ENCODE results near the gene NFAM1. TPM values are rescaled to one million over a fixed set of nuclear protein-coding genes. Genes with fewer than 3 reads are reported as not detected.

Gene NFAM1
- total and polyA plus RNA-seq, 2 experiments from 2014 or later, result 0.53 to 1.0 TPM

GRCh38 chr22:42408276-42408675, 23.9 kb downstream of the NFAM1 start:
- no peak for DNase-seq (ENCODE audit: low spot score)
- TF ChIP-seq EZH2phosphoT487 (IDR thresholded peaks at IDR 0.05; ENCODE audit: low read depth, severe bottlenecking, unreplicated experiment), result no peak
- no peak for TF ChIP-seq EZH2 (IDR thresholded peaks at IDR 0.05; ENCODE audit: borderline replicate concordance)
- TF ChIP-seq, protein P1, sequence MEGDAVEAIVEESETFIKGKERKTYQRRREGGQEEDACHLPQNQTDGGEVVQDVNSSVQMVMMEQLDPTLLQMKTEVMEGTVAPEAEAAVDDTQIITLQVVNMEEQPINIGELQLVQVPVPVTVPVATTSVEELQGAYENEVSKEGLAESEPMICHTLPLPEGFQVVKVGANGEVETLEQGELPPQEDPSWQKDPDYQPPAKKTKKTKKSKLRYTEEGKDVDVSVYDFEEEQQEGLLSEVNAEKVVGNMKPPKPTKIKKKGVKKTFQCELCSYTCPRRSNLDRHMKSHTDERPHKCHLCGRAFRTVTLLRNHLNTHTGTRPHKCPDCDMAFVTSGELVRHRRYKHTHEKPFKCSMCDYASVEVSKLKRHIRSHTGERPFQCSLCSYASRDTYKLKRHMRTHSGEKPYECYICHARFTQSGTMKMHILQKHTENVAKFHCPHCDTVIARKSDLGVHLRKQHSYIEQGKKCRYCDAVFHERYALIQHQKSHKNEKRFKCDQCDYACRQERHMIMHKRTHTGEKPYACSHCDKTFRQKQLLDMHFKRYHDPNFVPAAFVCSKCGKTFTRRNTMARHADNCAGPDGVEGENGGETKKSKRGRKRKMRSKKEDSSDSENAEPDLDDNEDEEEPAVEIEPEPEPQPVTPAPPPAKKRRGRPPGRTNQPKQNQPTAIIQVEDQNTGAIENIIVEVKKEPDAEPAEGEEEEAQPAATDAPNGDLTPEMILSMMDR (IDR thresholded peaks at IDR 0.05; ENCODE audit: poor library complexity), result no peak
- WGBS (ENCODE audit: low lambda C conversion rate, missing lambda C conversion rate), result 87% methylated on average over 7 of the region's 7 CpGs

DNA sequence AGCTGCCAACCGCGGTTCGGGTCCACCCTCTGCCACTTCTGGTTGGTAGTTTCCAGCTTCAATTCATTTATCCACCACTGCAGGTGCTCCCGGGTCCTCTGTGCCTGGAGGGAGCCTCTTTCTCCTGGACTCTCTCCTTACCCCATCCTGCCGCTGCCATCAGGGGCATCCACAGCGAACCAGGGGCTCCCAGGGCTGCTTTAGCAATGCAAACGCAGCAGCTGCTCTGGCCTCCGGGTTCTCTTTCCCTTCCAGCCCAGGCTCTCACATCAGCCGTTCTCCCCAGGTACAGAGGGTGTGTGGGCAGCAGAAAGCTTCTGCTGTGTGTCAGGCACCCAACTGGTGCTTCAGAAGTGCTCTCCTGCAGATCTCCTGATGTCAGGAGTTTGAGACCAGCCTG, 27.9 kb downstream of the NFAM1 start:
- Histone ChIP-seq H3K9me3 (ENCODE audit: low read depth) (no peaks in the 10 kb centered on the region), H3K4me1 (ENCODE audit: insufficient read depth) (peaks cover 7% of the 10 kb centered on the region), H3K36me3 (replicated peaks; ENCODE audit: insufficient read depth, low read depth) (no peaks in the 10 kb centered on the region), H3K27me3 (no peaks in the 10 kb centered on the region), H3K4me2 (no peak overlapping the region), H3K4me3 (no peak overlapping the region), H3K27ac (no peak overlapping the region), H4K20me1 (ENCODE audit: insufficient read depth, poor library complexity, severe bottlenecking) (no peaks in the 10 kb centered on the region), H3K79me2 (no peaks in the 10 kb centered on the region), H3K9me2 (replicated peaks; ENCODE audit: insufficient read depth) (no peaks in the 10 kb centered on the region), H2AFZ (no peak overlapping the region)
- no peak for DNase-seq (ENCODE audit: low spot score)
- WGBS (ENCODE audit: low lambda C conversion rate, missing lambda C conversion rate), result 54% methylated on average over 9 of the region's 9 CpGs
- no peak for TF ChIP-seq EZH2phosphoT487 (IDR thresholded peaks at IDR 0.05; ENCODE audit: low read depth, severe bottlenecking, unreplicated experiment)
- no peak for TF ChIP-seq EZH2 (IDR thresholded peaks at IDR 0.05; ENCODE audit: borderline replicate concordance)

More at GRCh38 chr22:42408276-42408675, 23.9 kb downstream of the NFAM1 start:
- Histone ChIP-seq H3K27me3 (no peaks in the 10 kb centered on the region), H3K9me3 (ENCODE audit: low read depth) (no peaks in the 10 kb centered on the region), H3K36me3 (replicated peaks; ENCODE audit: insufficient read depth, low read depth) (no peaks in the 10 kb centered on the region), H3K4me2 (no peak overlapping the region), H2AFZ (no peak overlapping the region), H3K9me2 (replicated peaks; ENCODE audit: insufficient read depth) (no peaks in the 10 kb centered on the region), H3K4me1 (ENCODE audit: insufficient read depth) (peaks cover 7% of the 10 kb centered on the region), H3K79me2 (no peaks in the 10 kb centered on the region), H3K4me3 (no peak overlapping the region), H4K20me1 (ENCODE audit: insufficient read depth, poor library complexity, severe bottlenecking) (no peaks in the 10 kb centered on the region), H3K27ac (no peak overlapping the region)

DNA sequence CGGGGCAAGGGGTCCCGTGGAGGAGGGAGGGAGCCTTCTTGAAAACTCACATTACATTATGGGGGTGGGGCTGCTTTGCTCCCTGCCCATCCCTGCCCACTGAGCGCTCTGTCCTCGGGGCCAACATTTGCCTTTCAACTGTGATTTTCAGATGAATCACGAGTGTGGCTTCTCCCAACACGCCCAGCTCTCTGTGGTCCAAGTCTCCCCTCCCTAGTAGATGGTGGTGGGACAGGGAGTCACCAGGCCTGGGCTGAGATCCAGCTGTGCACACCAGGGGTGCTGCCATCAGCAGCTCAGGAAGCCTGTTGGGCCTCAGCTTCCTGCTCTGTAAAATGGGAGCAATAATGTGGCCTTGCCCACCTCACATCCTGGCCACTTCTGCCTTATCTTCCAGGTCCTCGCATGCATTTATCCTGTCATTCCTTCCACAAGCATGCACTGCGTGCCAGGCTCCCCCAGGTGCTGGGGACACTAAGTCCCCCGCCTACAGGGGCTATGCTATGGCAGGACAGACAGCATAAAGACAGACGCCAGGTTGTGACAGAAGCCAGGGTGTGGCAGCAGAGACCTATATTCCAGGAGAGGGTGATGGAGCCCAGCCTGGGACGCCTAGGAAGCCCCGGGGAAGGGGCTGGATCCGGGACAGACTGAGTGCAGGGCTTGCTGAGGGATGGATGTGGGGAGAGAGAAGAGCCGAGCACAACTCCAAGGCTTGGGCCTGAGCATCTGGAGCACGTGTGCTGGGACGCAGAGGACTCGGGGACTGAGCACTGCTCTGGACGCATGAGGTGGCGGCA, 30.5 kb downstream of the NFAM1 start:
- no peak for TF ChIP-seq EZH2phosphoT487 (IDR thresholded peaks at IDR 0.05; ENCODE audit: low read depth, severe bottlenecking, unreplicated experiment)
- TF ChIP-seq, protein P1 (IDR thresholded peaks at IDR 0.05; ENCODE audit: poor library complexity), result no peak
- TF ChIP-seq EZH2 (IDR thresholded peaks at IDR 0.05; ENCODE audit: borderline replicate concordance), result no peak
- 80% methylated on average over 14 of the region's 19 CpGs for WGBS (ENCODE audit: low lambda C conversion rate, missing lambda C conversion rate)
- H3K27ac ChIP-seq, result no peak overlapping the region

GRCh38 chr22:42400811-42401534, 31.2 kb downstream of the NFAM1 start:
- Histone ChIP-seq H3K79me2 (no peaks in the 10 kb centered on the region), H2AFZ (no peak overlapping the region), H3K9me2 (replicated peaks; ENCODE audit: insufficient read depth) (no peaks in the 10 kb centered on the region), H3K4me3 (no peak overlapping the region), H3K27ac (no peak overlapping the region), H3K27me3 (no peaks in the 10 kb centered on the region), H4K20me1 (ENCODE audit: insufficient read depth, poor library complexity, severe bottlenecking) (no peaks in the 10 kb centered on the region), H3K4me2 (no peak overlapping the region), H3K36me3 (replicated peaks; ENCODE audit: insufficient read depth, low read depth) (no peaks in the 10 kb centered on the region), H3K4me1 (ENCODE audit: insufficient read depth) (peaks cover 7% of the 10 kb centered on the region), H3K9me3 (ENCODE audit: low read depth) (no peaks in the 10 kb centered on the region)
- no peak for DNase-seq (ENCODE audit: low spot score)
- WGBS (ENCODE audit: low lambda C conversion rate, missing lambda C conversion rate), result 85% methylated on average over 18 of the region's 18 CpGs
- no peak for TF ChIP-seq EZH2phosphoT487 (IDR thresholded peaks at IDR 0.05; ENCODE audit: low read depth, severe bottlenecking, unreplicated experiment)
- TF ChIP-seq, protein P1 (IDR thresholded peaks at IDR 0.05; ENCODE audit: poor library complexity), result no peak
- no peak for TF ChIP-seq EZH2 (IDR thresholded peaks at IDR 0.05; ENCODE audit: borderline replicate concordance)

More for the DNA sequence above, 30.5 kb downstream of the NFAM1 start:
- DNase-seq (ENCODE audit: low spot score), result no peak
- Histone ChIP-seq H4K20me1 (ENCODE audit: insufficient read depth, poor library complexity, severe bottlenecking) (no peaks in the 10 kb centered on the region), H3K36me3 (replicated peaks; ENCODE audit: insufficient read depth, low read depth) (no peaks in the 10 kb centered on the region), H3K27me3 (no peaks in the 10 kb centered on the region), H3K4me2 (no peak overlapping the region), H3K4me1 (ENCODE audit: insufficient read depth) (peaks cover 7% of the 10 kb centered on the region), H3K4me3 (no peak overlapping the region), H3K9me3 (ENCODE audit: low read depth) (no peaks in the 10 kb centered on the region), H3K79me2 (no peaks in the 10 kb centered on the region), H3K9me2 (replicated peaks; ENCODE audit: insufficient read depth) (no peaks in the 10 kb centered on the region), H2AFZ (no peak overlapping the region)
